Measurements from ENCODE around the gene SCN2B.

- TF ChIP-seq CTCF (conservative IDR thresholded peaks at IDR 0.05; ENCODE audit: low read length): no peak
- no peak for TF ChIP-seq EZH2phosphoT487 (IDR thresholded peaks at IDR 0.05; ENCODE audit: borderline replicate concordance)
These were observed 2.4 kb downstream of the SCN2B start for GRCh38 chr11:118174006-118174567.

All from Loucy (cell line).